Measurements from ENCODE around the gene DHRS7B. TPM values are rescaled to one million over a fixed set of nuclear protein-coding genes. Genes with fewer than 3 reads are reported as not detected.

DHRS7B gene
- total RNA-seq, 1 experiment from 2014 or later, result 9.4 TPM

GRCh38 chr17:21160401-21160800 is 33.6 kb downstream of the DHRS7B start:
- POLR2A ChIA-PET, result no interaction called here
- CTCF ChIA-PET, result no interaction called here
- H3K4me1 ChIP-seq (ENCODE audit: control insufficient read depth, insufficient read depth, low read length), result no peaks in the 10 kb centered on the region; the same call in 1 of the 2 replicates
- H3K9me3 ChIP-seq (ENCODE audit: control insufficient read depth, insufficient read depth, low read depth, low read length), result no peaks in the 10 kb centered on the region
- no peak for TF ChIP-seq SIN3A (IDR thresholded peaks at IDR 0.05; ENCODE audit: borderline replicate concordance, insufficient read depth, low read depth, low read length)
- no peak for TF ChIP-seq REST (IDR thresholded peaks at IDR 0.05; ENCODE audit: insufficient read depth in 1 of 2, low read depth in 2 of 2, low read length in 1 of 2)
- TF ChIP-seq POLR2AphosphoS5 (IDR thresholded peaks at IDR 0.05; ENCODE audit: low read depth, low read length), result no peak
- TF ChIP-seq, protein P1, sequence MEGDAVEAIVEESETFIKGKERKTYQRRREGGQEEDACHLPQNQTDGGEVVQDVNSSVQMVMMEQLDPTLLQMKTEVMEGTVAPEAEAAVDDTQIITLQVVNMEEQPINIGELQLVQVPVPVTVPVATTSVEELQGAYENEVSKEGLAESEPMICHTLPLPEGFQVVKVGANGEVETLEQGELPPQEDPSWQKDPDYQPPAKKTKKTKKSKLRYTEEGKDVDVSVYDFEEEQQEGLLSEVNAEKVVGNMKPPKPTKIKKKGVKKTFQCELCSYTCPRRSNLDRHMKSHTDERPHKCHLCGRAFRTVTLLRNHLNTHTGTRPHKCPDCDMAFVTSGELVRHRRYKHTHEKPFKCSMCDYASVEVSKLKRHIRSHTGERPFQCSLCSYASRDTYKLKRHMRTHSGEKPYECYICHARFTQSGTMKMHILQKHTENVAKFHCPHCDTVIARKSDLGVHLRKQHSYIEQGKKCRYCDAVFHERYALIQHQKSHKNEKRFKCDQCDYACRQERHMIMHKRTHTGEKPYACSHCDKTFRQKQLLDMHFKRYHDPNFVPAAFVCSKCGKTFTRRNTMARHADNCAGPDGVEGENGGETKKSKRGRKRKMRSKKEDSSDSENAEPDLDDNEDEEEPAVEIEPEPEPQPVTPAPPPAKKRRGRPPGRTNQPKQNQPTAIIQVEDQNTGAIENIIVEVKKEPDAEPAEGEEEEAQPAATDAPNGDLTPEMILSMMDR (IDR thresholded peaks at IDR 0.05), result no peak
- no peak for TF ChIP-seq TCF7L2 (IDR thresholded peaks at IDR 0.05; ENCODE audit: low read depth, low read length)
- H3K27ac ChIP-seq (ENCODE audit: low read length), result no peak overlapping the region
- no peaks in the 10 kb centered on the region for H3K36me3 ChIP-seq (ENCODE audit: control insufficient read depth, insufficient read depth, low read length)
- no peak overlapping the region for H3K4me3 ChIP-seq (ENCODE audit: low read depth in 2 of 2, low read length in 2 of 2)
- in situ Hi-C loops (cut with HindIII; ENCODE audit: low pct_unique_long_range_greater_than_20kb, low sequenced_read_pairs), result no loop called here
- intact Hi-C loops (cut with micrococcal nuclease; ENCODE audit: unreplicated experiment), result no loop called here
- H3K27me3 ChIP-seq (ENCODE audit: control insufficient read depth, insufficient read depth, low read length), result no peaks in the 10 kb centered on the region
- ATAC-seq (no peak), DNase-seq (ENCODE audit: low read depth, low spot score) (no peak)
- BruUV-seq (replicated peaks), result no TSS peak

- no peak overlapping the region for H3K27ac ChIP-seq (ENCODE audit: low read length)
- no peaks in the 10 kb centered on the region for H3K36me3 ChIP-seq (ENCODE audit: control insufficient read depth, insufficient read depth, low read length)
- BruUV-seq (replicated peaks), result no TSS peak
- DNase-seq (ENCODE audit: low read depth, low spot score) (no peak), ATAC-seq (no peak)
- H3K4me3 ChIP-seq (ENCODE audit: low read depth in 2 of 2, low read length in 2 of 2), result no peak overlapping the region
- H3K27me3 ChIP-seq (ENCODE audit: control insufficient read depth, insufficient read depth, low read length), result no peaks in the 10 kb centered on the region
- in situ Hi-C loops (cut with HindIII; ENCODE audit: low pct_unique_long_range_greater_than_20kb, low sequenced_read_pairs), result no loop called here
- no peaks in the 10 kb centered on the region; the same call in 1 of the 2 replicates for H3K4me1 ChIP-seq (ENCODE audit: control insufficient read depth, insufficient read depth, low read length)
- ChIA-PET CTCF (interaction anchor here (0.6 kb wide), 1 partner anchor 29 kb away, joined by 6 read pairs; no protein-coding TSS in a partner anchor), POLR2A (no interaction called here)
- intact Hi-C loops (cut with micrococcal nuclease; ENCODE audit: unreplicated experiment), result no loop called here
- TF ChIP-seq POLR2AphosphoS5 (IDR thresholded peaks at IDR 0.05; ENCODE audit: low read depth, low read length) (no peak), REST (IDR thresholded peaks at IDR 0.05; ENCODE audit: insufficient read depth in 1 of 2, low read depth in 2 of 2, low read length in 1 of 2) (no peak), TCF7L2 (IDR thresholded peaks at IDR 0.05; ENCODE audit: low read depth, low read length) (no peak), SIN3A (IDR thresholded peaks at IDR 0.05; ENCODE audit: borderline replicate concordance, insufficient read depth, low read depth, low read length) (no peak)
- TF ChIP-seq, protein P1 (IDR thresholded peaks at IDR 0.05), result no peak
- H3K9me3 ChIP-seq (ENCODE audit: control insufficient read depth, insufficient read depth, low read depth, low read length), result no peaks in the 10 kb centered on the region
These were observed 35.0 kb downstream of the DHRS7B start for GRCh38 chr17:21161498-21162393.

Measured in Panc1 (cell line).